ENCODE data around the gene TRIM27.
A peak's percentile ranks its signal among the peaks of the same experiment; 100 is the strongest.

Gene TRIM27

DNA sequence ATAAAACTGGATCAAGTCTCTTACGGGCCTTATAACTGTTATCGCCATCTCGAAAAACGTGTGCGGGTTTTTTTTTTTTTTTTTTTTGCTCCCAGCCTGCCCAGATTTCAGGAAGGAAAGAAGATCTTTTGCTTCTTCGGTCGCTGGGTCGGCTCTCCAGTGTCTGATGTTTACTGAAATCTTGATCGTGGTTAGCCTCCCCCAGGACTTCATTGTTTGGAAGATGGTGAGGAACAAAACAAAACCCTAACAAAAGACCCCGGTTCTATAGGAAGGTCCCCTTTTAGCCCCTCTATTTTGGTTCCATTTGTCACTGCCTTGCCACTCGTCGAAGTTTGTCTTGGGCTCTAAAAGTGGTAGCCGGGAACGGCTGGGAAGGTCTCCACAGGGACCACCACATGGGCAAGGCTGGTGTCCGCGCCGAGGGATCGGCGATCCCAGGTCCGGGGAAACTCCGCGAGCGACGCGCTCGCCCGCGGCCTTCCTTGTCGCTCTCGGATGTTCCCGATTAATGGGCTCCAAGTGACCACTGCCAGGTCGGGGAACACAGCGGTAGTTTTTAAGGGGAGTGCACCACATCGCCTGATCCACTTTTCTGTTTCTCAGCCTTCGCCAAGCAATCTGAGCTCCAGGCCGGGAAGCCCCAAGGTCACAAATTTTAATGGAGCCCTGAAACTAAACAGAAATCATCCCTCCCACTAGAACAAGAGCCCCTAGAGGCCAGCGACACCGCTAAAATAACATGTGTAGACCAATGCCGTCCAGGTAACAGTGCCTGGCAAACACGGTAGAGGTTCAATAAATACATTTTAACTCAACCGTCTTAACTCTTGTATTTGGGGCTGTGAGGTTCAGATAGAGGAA, 27.0 kb downstream of the TRIM27 start:
- H3K4me1 ChIP-seq (ENCODE audit: insufficient read depth, low read length) = peaks cover 20% of the 10 kb centered on the region
- H2AFZ ChIP-seq (ENCODE audit: low read depth, low read length) = peak overlapping the region; percentile 79
- peak overlapping the region; percentile 75 for H3K4me2 ChIP-seq (ENCODE audit: insufficient read depth, low read length)
- peak; percentile 49 for ATAC-seq (ENCODE audit: insufficient read depth, low read depth)
- H3K79me2 ChIP-seq (ENCODE audit: insufficient read depth, low read length) = no peaks in the 10 kb centered on the region
- TF ChIP-seq, protein P1, sequence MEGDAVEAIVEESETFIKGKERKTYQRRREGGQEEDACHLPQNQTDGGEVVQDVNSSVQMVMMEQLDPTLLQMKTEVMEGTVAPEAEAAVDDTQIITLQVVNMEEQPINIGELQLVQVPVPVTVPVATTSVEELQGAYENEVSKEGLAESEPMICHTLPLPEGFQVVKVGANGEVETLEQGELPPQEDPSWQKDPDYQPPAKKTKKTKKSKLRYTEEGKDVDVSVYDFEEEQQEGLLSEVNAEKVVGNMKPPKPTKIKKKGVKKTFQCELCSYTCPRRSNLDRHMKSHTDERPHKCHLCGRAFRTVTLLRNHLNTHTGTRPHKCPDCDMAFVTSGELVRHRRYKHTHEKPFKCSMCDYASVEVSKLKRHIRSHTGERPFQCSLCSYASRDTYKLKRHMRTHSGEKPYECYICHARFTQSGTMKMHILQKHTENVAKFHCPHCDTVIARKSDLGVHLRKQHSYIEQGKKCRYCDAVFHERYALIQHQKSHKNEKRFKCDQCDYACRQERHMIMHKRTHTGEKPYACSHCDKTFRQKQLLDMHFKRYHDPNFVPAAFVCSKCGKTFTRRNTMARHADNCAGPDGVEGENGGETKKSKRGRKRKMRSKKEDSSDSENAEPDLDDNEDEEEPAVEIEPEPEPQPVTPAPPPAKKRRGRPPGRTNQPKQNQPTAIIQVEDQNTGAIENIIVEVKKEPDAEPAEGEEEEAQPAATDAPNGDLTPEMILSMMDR (IDR thresholded peaks at IDR 0.05; ENCODE audit: borderline replicate concordance, extremely low read depth, low read length, poor library complexity, severe bottlenecking) = peak; percentile 49
- no peak for TF ChIP-seq EZH2 (IDR thresholded peaks at IDR 0.05; ENCODE audit: borderline replicate concordance, low read depth, low read length, severe bottlenecking)
- H3K4me3 ChIP-seq (ENCODE audit: low read depth in 1 of 2, low read length in 2 of 2) = peak overlapping the region; percentile 88 to 93
- peak; percentile 64 for DNase-seq
- no peaks in the 10 kb centered on the region for H3K27me3 ChIP-seq (ENCODE audit: insufficient read depth, low read length, poor library complexity)
- H3K9me3 ChIP-seq (ENCODE audit: insufficient read depth, low read length, severe bottlenecking) = no peaks in the 10 kb centered on the region
- peaks cover 15% of the 10 kb centered on the region for H3K36me3 ChIP-seq (ENCODE audit: insufficient read depth, low read length)
- H4K20me1 ChIP-seq (ENCODE audit: insufficient read depth, low read length) = no peaks in the 10 kb centered on the region
- peak overlapping the region; percentile 96 for H3K9ac ChIP-seq (ENCODE audit: low read depth, low read length)
- peak overlapping the region; percentile 95 for H3K27ac ChIP-seq (ENCODE audit: low read length)

DNA sequence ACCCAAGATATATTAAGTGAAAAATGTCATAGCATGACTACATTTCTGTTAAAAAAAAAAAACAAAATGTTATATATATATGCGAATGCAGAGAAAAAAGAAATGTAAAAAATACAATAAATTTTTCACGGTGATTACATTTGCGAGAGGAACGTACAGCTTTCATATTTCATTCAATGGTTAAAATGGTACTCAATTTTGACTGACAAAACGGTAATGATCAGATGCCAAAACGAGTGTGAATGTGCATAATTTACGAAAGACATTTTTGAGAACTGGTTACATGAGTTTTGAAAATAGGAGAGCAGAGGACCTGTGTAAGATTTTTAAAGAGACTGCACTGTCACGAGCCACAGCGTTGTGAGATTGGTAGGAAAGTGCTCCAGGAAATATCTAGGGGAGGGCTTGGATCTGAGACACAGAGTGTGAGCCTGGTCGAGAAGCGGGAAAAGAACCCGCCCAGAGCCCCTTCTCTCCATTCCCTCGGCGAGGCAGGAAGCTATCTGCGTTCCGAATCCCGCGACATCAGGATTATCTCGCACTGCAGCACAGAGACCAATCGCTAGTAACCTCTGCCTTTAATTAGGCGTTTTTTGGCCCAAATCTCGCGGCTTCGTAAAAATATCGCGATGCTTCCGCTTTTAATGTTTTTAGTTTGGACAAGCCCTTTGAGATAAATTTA, 28.5 kb downstream of the TRIM27 start:
- peak; percentile 86 for ATAC-seq (ENCODE audit: insufficient read depth, low read depth)
- Histone ChIP-seq H3K4me3 (ENCODE audit: low read depth in 1 of 2, low read length in 2 of 2) (peak overlapping the region; percentile 88 to 93; a peak in 3 of 4 replicates), H3K36me3 (ENCODE audit: insufficient read depth, low read length) (no peaks in the 10 kb centered on the region), H2AFZ (ENCODE audit: low read depth, low read length) (peak overlapping the region; percentile 79), H3K4me2 (ENCODE audit: insufficient read depth, low read length) (peak overlapping the region; percentile 75), H3K27me3 (ENCODE audit: insufficient read depth, low read length, poor library complexity) (no peaks in the 10 kb centered on the region), H3K9ac (ENCODE audit: low read depth, low read length) (peak overlapping the region; percentile 96), H3K4me1 (ENCODE audit: insufficient read depth, low read length) (peaks cover 20% of the 10 kb centered on the region), H3K27ac (ENCODE audit: low read length) (peak overlapping the region; percentile 95), H3K79me2 (ENCODE audit: insufficient read depth, low read length) (no peaks in the 10 kb centered on the region), H4K20me1 (ENCODE audit: insufficient read depth, low read length) (no peaks in the 10 kb centered on the region), H3K9me3 (ENCODE audit: insufficient read depth, low read length, severe bottlenecking) (no peaks in the 10 kb centered on the region)
- TF ChIP-seq EZH2 (IDR thresholded peaks at IDR 0.05; ENCODE audit: borderline replicate concordance, low read depth, low read length, severe bottlenecking) = no peak
- TF ChIP-seq, protein P1 (IDR thresholded peaks at IDR 0.05; ENCODE audit: borderline replicate concordance, extremely low read depth, low read length, poor library complexity, severe bottlenecking) = no peak
- DNase-seq = peak; percentile 95

DNA sequence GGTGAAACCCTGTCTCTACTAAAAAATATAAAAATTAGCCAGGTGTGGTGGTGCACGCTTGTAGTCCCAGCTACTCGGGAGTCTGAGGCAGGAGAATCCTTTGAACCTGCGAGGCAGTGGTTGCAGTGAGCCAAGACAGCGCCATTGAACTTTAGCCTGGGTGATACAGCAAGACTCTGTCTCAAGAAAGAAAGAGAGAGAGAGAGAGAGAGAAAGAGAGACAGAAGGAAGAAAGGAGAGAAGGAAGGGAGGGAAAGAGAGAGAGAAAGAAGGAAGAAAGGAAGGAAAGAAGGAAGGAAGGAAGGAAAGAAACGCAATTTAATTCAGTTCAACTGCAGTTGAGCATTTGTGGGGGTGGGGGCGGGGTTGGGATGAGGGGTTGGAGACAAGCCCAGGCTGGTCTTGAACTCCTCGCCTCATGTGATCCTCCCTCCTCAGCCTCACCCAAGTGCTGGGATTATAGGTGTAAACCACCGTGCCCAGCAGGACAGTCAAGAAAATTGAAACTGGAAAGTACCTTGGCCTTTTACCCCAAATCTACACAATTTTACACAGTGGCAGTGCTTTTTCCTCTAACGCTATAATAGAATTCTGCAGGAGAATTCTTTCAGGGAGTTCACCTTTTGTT, 30.5 kb downstream of the TRIM27 start:
- peaks cover 16% of the 10 kb centered on the region for H3K4me1 ChIP-seq (ENCODE audit: insufficient read depth, low read length)
- no peaks in the 10 kb centered on the region for H3K9me3 ChIP-seq (ENCODE audit: insufficient read depth, low read length, severe bottlenecking)
- ATAC-seq (ENCODE audit: insufficient read depth, low read depth) (no peak), DNase-seq (no peak)
- H3K4me3 ChIP-seq (ENCODE audit: low read depth in 1 of 2, low read length in 2 of 2) = no peak overlapping the region
- H3K9ac ChIP-seq (ENCODE audit: low read depth, low read length) = no peak overlapping the region
- no peaks in the 10 kb centered on the region for H3K79me2 ChIP-seq (ENCODE audit: insufficient read depth, low read length)
- no peak overlapping the region for H2AFZ ChIP-seq (ENCODE audit: low read depth, low read length)
- no peaks in the 10 kb centered on the region for H3K36me3 ChIP-seq (ENCODE audit: insufficient read depth, low read length)
- no peaks in the 10 kb centered on the region for H3K27me3 ChIP-seq (ENCODE audit: insufficient read depth, low read length, poor library complexity)
- TF ChIP-seq, protein P1 (IDR thresholded peaks at IDR 0.05; ENCODE audit: borderline replicate concordance, extremely low read depth, low read length, poor library complexity, severe bottlenecking) = no peak
- TF ChIP-seq EZH2 (IDR thresholded peaks at IDR 0.05; ENCODE audit: borderline replicate concordance, low read depth, low read length, severe bottlenecking) = no peak
- no peak overlapping the region for H3K4me2 ChIP-seq (ENCODE audit: insufficient read depth, low read length)
- H4K20me1 ChIP-seq (ENCODE audit: insufficient read depth, low read length) = no peaks in the 10 kb centered on the region
- no peak overlapping the region for H3K27ac ChIP-seq (ENCODE audit: low read length)
